HepG2 (cell line): ENCODE results near the gene NDC1.

Source experiments
- ARID3A ChIP-seq: IDR thresholded peaks from 2 replicates; pipeline ENCODE4 v1.6.1; 2012; ENCODE audit warnings: low read depth, low read length, improper control_type of control experiment
- ATF5 ChIP-seq: sonication (generic); formaldehyde crosslinking; IDR thresholded peaks from 2 replicates; pipeline ENCODE4 v1.4.0; 2020; ENCODE audit warnings: mild to moderate bottlenecking, low read depth, missing genetic modification reagents
- ATF7 ChIP-seq, 2 experiments: fragments of 450-650 bp in 1 of 2; sonication (generic) in 1 of 2; formaldehyde crosslinking in 1 of 2; IDR thresholded peaks; 2 replicates each; pipeline versions ENCODE4 v1.4.0 to v1.6.1; 2016 to 2020; ENCODE audit warnings: antibody characterized with exemption in 1 of 2, mild to moderate bottlenecking in 1 of 2, missing genetic modification reagents in 1 of 2
- CTCF ChIP-seq: sonication (generic); formaldehyde crosslinking; IDR thresholded peaks from 2 replicates; pipeline ENCODE4 v1.5.0; 2020; ENCODE audit warnings: mild to moderate bottlenecking, missing genetic modification reagents, moderate library complexity
- EP300 ChIP-seq, 3 experiments: sonication (generic) in 1 of 3; formaldehyde crosslinking in 1 of 3; IDR thresholded peaks; 2 replicates each; pipeline versions ENCODE4 v1.5.1 to v1.6.1; 2011 to 2020; ENCODE audit warnings: low read depth in 2 of 3, low read length in 2 of 3, borderline replicate concordance in 1 of 3, improper control_type of control experiment in 1 of 3, mild to moderate bottlenecking in 1 of 3, missing genetic modification reagents in 1 of 3, moderate library complexity in 1 of 3
- MTF2 ChIP-seq: sonication (generic); formaldehyde crosslinking; IDR thresholded peaks from 2 replicates; pipeline ENCODE4 v1.5.0; 2020; ENCODE audit warnings: missing genetic modification reagents, borderline replicate concordance
- NCOA1 ChIP-seq: sonication (generic); formaldehyde crosslinking; IDR thresholded peaks from 2 replicates; pipeline ENCODE4 v1.9.0; 2021; ENCODE audit warnings: missing genetic modification reagents
- NR2F6 ChIP-seq, 2 experiments: IDR thresholded peaks; 2 replicates each; pipeline ENCODE4 v1.6.1; 2016; ENCODE audit warnings: antibody characterized with exemption in 1 of 2, mild to moderate bottlenecking in 1 of 2
- POLR2AphosphoS5 ChIP-seq: IDR thresholded peaks from 2 replicates; pipeline ENCODE4 v1.6.1; 2012; ENCODE audit warnings: low read depth, low read length
- ZNF563 ChIP-seq: sonication (generic); formaldehyde crosslinking; IDR thresholded peaks from 2 replicates; pipeline ENCODE4 v1.8.0; 2022; ENCODE audit warnings: mild to moderate bottlenecking, moderate library complexity, missing genetic modification reagents
- ZNF7 ChIP-seq: IDR thresholded peaks from 2 replicates; pipeline ENCODE4 v1.6.1; 2016; ENCODE audit warnings: missing biosample characterization, missing genetic modification reagents
- ZNF883 ChIP-seq: sonication (generic); formaldehyde crosslinking; IDR thresholded peaks from 2 replicates; pipeline ENCODE4 v1.5.1; 2020; ENCODE audit warnings: mild to moderate bottlenecking, missing genetic modification reagents; ENCODE audit errors: not compliant biosample characterization

- TF ChIP-seq POLR2AphosphoS5 = no peak
- TF ChIP-seq ATF7 (IDR thresholded peaks at IDR 0.05) = no peak
- TF ChIP-seq ATF7 (CRISPR knock-in tag; IDR thresholded peaks at IDR 0.05) = no peak
- no peak for TF ChIP-seq ZNF7 (CRISPR knock-in tag)
- TF ChIP-seq ZNF563 (CRISPR knock-in tag) = no peak
- TF ChIP-seq EP300 (IDR thresholded peaks at IDR 0.05; ENCODE audit: low read depth in 2 of 2, low read length in 2 of 2) = no peak
- TF ChIP-seq EP300 (CRISPR knock-in tag; IDR thresholded peaks at IDR 0.05; ENCODE audit: borderline replicate concordance) = no peak
- TF ChIP-seq ARID3A = no peak
- TF ChIP-seq CTCF (CRISPR knock-in tag) = no peak
- no peak for TF ChIP-seq NR2F6 (IDR thresholded peaks at IDR 0.05)
- TF ChIP-seq NR2F6 (CRISPR knock-in tag; IDR thresholded peaks at IDR 0.05) = no peak
- no peak for TF ChIP-seq NCOA1 (CRISPR knock-in tag)
- peak; percentile 55; the same call in 1 of the 2 replicates for TF ChIP-seq MTF2 (CRISPR knock-in tag)
- no peak for TF ChIP-seq ATF5 (CRISPR knock-in tag)
- TF ChIP-seq ZNF883 (CRISPR knock-in tag) = peak; percentile 41
Observed at GRCh38 chr1:53738205-53739108, 99.6 kb downstream of the NDC1 start.
